Prostate gland (tissue), 2 donors: ENCODE results near the gene MIA. TPM values are rescaled to one million over a fixed set of nuclear protein-coding genes. Genes with fewer than 3 reads are reported as not detected.

Experiments used
- DNase-seq: peaks from one replicate; pipeline ENCODE4 v3.0.0-alpha.2; 2019; ENCODE audit warnings: low spot score
- H3K27ac ChIP-seq, 2 donors: fragments of 200-600 bp; sonication (generic); 2 replicates each; pipeline ENCODE4 v1.5.1; 2017 to 2019
- H3K27me3 ChIP-seq: fragments of 200-600 bp; sonication (generic); replicated peaks from 2 replicates; pipeline ENCODE4 v1.5.1; 2019; ENCODE audit not compliant: insufficient read depth
- H3K36me3 ChIP-seq, 2 donors: fragments of 200-600 bp; sonication (generic); 1 replicate in 1 of 2; 2 replicates in 1 of 2; pipeline versions ENCODE4 v1.5.1 to v1.8.1; 2017 to 2019
- H3K4me1 ChIP-seq: fragments of 200-600 bp; sonication (generic); replicated peaks from 2 replicates; pipeline ENCODE4 v1.5.1; 2019
- H3K4me3 ChIP-seq, 2 donors: fragments of 200-600 bp; sonication (generic); 2 replicates each; pipeline ENCODE4 v1.5.1; 2017 to 2019
- H3K9me3 ChIP-seq: fragments of 200-600 bp; sonication (generic); 2 replicates; pipeline ENCODE4 v1.5.1; 2017
- CTCF ChIP-seq, 4 experiments: fragments of 200-600 bp in 2 of 4; fragments of 450-650 bp in 2 of 4; sonication (generic) in 2 of 4; IDR thresholded peaks; 1 replicate in 3 of 4; 2 replicates in 1 of 4; pipeline ENCODE4 v1.5.1; 2016 to 2019; ENCODE audit warnings: antibody characterized with exemption in 4 of 4, mild to moderate bottlenecking in 2 of 4, moderate library complexity in 2 of 4
- POLR2A ChIP-seq: fragments of 450-650 bp; IDR thresholded peaks from one replicate; pipeline ENCODE4 v1.6.1; 2016; ENCODE audit warnings: antibody characterized with exemption, mild to moderate bottlenecking
- POLR2AphosphoS5 ChIP-seq: sonication (generic); formaldehyde crosslinking; IDR thresholded peaks from one replicate; pipeline ENCODE4 v1.6.1; 2017; ENCODE audit warnings: antibody characterized with exemption
- WGBS: methylation state at CpG from one replicate; pipeline ENCODE4 v1.1.5; 2018; 5-methylcytosine and 5-hydroxymethylcytosine counted together
- intact Hi-C: fragments of 100-400 bp; cut with DNase I; formaldehyde crosslinking; loops from one replicate; pipeline ENCODE4 v1.14.2; 2022
- total RNA-seq, 2 donors: library from RNA; depleted of rRNA; stranded (reverse); fragments of >200 nt; gene quantifications; one replicate each; pipeline ENCODE4 v1.1.0, GENCODE V29; 2016

MIA gene
- total RNA-seq, 2 donors from 2014 or later, result 2.7 to 5.0 TPM

- DNase-seq, result peak; percentile 49
- intact Hi-C loops, result loop anchor here (2.0 kb wide), 1 partner anchor 81 kb away; the partner anchor contains the start of genes COQ8B and ITPKC
- no peaks in the 10 kb centered on the region for H3K27me3 ChIP-seq
- 9% methylated on average over 28 of the region's 28 CpGs for WGBS
- H3K4me1 ChIP-seq, result peaks cover 27% of the 10 kb centered on the region
- H3K4me3 ChIP-seq, result peak overlapping the region; percentile 77 to 98
- H3K27ac ChIP-seq, result peak overlapping the region; percentile 88 to 97
- TF ChIP-seq POLR2A (no peak), CTCF (IDR thresholded peaks at IDR 0.05) (peak in 3 of 4 experiments; percentile 17 to 69 (median 56))
- peaks cover 0 to 6% of the 10 kb centered on the region in 2 donors for H3K36me3 ChIP-seq
- no peaks in the 10 kb centered on the region for H3K9me3 ChIP-seq
These were observed 22.8 kb downstream of the MIA start for GRCh38 chr19:40797963-40798682.

GRCh38 chr19:40798683-40799557 is 23.6 kb downstream of the MIA start, which contains the start of gene EGLN2:
Gene EGLN2, plus strand, starts transcription at chr19:40799191. Its CDS starts 1,382 bp downstream, at chr19:40800573.
- TF ChIP-seq POLR2AphosphoS5, result peak; percentile 96
- TF ChIP-seq POLR2A, result peak; percentile 75
- no peak for TF ChIP-seq CTCF (IDR thresholded peaks at IDR 0.05)
- Histone ChIP-seq H3K27ac (peak within 1 kb of the TSS; percentile 93 to 97), H3K9me3 (no peaks in the 10 kb centered on the region), H3K4me1 (peaks cover 35% of the 10 kb centered on the region), H3K4me3 (peak within 1 kb of the TSS; percentile 77 to 98), H3K27me3 (no peaks in the 10 kb centered on the region), H3K36me3 (peaks cover 0 to 6% of the 10 kb centered on the region in 2 donors)
- under 1% methylated on average over 45 of the region's 110 CpGs for WGBS
- peak; percentile 100 for DNase-seq
- intact Hi-C loops, result no loop called here

- Histone ChIP-seq H3K4me1 (peaks cover 43% of the 10 kb centered on the region), H3K4me3 (peak overlapping the region; percentile 77 to 98), H3K36me3 (peaks cover 0 to 6% of the 10 kb centered on the region in 2 donors), H3K9me3 (no peaks in the 10 kb centered on the region), H3K27me3 (no peaks in the 10 kb centered on the region), H3K27ac (peak overlapping the region; percentile 93 to 97)
- under 1% methylated on average over 40 of the region's 40 CpGs for WGBS
- DNase-seq, result no peak
- no peak for TF ChIP-seq POLR2A
- intact Hi-C loops, result no loop called here
These were observed 24.4 kb downstream of the MIA start for GRCh38 chr19:40799558-40800338.

GRCh38 chr19:40800339-40800996 is 25.1 kb downstream of the MIA start:
- intact Hi-C loops, result no loop called here
- Histone ChIP-seq H3K27me3 (no peaks in the 10 kb centered on the region), H3K36me3 (peaks cover 0 to 6% of the 10 kb centered on the region in 2 donors), H3K9me3 (no peaks in the 10 kb centered on the region), H3K27ac (peak overlapping the region; percentile 93 to 97), H3K4me1 (peaks cover 49% of the 10 kb centered on the region), H3K4me3 (peak overlapping the region; percentile 77 to 98)
- no peak for TF ChIP-seq POLR2A
- TF ChIP-seq POLR2AphosphoS5, result no peak
- no peak for TF ChIP-seq CTCF (IDR thresholded peaks at IDR 0.05)
- WGBS, result 52% methylated on average over 27 of the region's 27 CpGs
- DNase-seq, result no peak
